HG02870 (cell line): ENCODE measurements around the gene DNAL1.
A peak's percentile ranks its signal among the peaks of the same experiment; 100 is the strongest.
"Not testable (repeated sequence)": the region's sequence is repeated elsewhere in the genome, so short reads cannot be mapped to it uniquely, and the experiment has no call there.

Source experiments
- ATAC-seq: cut with Tn5 transposase; IDR thresholded peaks from one replicate; pipeline ENCODE4 v1.9.1; 2021; ENCODE audit warnings: mild to moderate bottlenecking, moderate library complexity; ENCODE audit not compliant: unreplicated experiment

The DNAL1 gene

GRCh38 chr14:73637830-73638229 lies 7.0 kb upstream of the DNAL1 start:
- no peak for ATAC-seq

GRCh38 chr14:73640796-73641365 lies 3.9 kb upstream of the DNAL1 start:
- ATAC-seq: no peak

DNA sequence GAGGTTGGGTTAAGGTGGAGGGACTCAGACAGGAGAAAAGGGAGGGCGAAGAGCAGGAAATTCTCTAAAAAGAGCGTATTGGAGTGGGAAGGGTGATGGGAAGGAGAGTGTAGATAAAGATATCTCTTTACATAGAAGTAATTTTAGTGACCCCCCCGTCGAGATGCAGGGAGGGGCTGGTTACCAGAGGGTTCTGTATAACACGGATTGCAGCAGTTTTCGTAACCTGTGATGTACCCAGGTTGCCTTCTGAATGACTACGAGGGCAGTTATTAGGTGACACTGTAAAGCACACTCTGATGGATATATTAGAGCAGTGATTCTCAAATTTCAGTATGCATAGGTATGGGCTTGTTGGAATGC lies 443 bp downstream of the DNAL1 start:
- no peak for ATAC-seq

- ATAC-seq: no peak
Observed at GRCh38 chr14:73651005-73651404, 6.2 kb downstream of the DNAL1 start.

DNA sequence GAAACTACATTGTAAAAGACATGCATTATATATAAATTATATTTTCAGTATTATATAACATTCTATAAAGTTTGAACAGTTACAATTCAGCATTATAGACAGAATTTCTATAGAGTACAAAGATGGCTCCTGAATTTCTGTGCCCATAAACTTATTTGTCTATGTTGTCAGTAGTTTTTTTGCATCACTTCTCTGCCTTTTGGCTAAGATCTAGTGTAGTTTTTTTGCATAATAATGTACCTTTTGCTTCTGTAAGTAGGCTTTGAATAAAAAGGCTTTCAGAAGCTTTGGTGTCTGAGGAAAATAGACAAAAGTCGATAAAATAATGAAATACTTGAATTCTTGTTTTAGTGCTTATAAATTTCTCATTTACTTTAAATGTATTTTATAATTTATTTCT lies 11.1 kb downstream of the DNAL1 start:
- no peak for ATAC-seq

DNA sequence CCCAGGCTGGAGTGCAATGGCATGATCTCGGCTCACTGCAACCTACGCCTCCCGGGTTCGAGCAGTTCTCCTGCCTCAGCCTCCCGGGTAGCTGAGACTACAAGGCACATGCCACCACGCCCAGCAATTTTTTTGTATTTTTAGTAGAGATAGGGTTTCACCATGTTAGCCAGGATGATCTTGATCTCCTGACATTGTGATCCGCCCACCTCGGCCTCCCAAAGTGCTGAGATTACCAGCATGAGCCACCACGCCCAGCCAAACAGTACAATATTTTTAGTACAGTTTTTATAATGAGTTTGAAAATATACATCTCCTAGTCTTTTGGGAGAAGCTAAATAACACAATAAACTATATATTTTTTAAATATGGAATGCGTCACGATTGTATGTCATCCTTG lies 14.4 kb downstream of the DNAL1 start:
- ATAC-seq: not testable (repeated sequence)

DNA sequence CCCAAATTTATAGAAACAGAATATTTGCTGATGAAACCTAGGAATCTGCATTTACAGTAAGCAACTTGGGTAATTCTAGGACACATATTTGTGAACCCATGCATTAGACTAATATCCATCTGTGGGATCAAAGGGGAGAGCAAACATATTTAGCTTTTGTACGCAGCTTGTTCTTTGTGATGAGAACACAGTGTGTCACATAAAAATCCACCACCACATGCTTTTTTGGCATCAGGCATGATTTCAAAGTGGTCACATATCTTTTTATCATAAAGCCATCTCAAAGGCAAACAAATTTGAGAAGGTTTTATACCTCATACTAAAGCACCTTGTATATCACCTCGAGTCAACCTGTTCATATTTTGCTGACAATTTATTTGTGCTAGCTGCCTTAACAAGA lies 15.7 kb downstream of the DNAL1 start:
- ATAC-seq: no peak

GRCh38 chr14:73661872-73662271 lies 17.1 kb downstream of the DNAL1 start:
- ATAC-seq: no peak

- ATAC-seq: no peak
Observed at GRCh38 chr14:73662487-73662943, 17.7 kb downstream of the DNAL1 start.

GRCh38 chr14:73663548-73664212 lies 18.9 kb downstream of the DNAL1 start:
- ATAC-seq: no peak

DNA sequence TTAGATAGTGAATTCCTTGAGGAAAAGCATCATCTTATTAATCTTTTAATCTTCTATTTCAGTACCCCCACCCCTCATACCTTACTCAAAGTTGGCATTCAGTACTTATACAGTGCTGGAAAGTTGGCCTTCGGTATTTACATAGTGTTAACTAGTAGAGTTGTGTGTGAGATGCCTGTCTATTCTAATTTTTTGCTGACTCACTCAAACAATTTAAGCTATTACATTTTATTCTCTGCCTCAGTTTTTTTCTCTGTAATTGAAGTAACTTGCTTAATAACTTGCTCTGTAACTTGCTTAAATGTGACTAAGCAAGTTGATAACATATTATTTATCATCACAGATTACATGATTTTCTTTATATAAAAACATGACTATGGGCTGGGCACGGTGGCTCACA lies 20.3 kb downstream of the DNAL1 start:
- no peak for ATAC-seq

DNA sequence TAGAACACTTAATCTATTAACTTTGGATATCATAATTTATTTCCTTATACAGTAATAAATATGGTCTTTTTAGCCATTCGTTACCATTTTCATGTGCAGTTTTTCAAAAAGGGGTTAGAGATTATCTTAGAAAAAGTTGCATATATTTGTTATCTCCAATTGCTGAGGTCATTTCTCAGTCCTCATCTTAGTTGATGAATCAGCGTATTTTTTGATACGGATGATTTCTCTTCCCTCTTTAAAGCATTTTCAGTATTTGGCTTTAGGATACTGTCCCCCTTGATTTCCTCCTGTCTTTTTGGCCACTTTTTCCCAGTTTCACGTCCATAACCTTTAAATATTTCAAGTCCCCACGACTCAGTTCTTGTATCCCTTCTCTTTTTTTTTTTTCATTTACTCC lies 21.8 kb downstream of the DNAL1 start:
- ATAC-seq: no peak

DNA sequence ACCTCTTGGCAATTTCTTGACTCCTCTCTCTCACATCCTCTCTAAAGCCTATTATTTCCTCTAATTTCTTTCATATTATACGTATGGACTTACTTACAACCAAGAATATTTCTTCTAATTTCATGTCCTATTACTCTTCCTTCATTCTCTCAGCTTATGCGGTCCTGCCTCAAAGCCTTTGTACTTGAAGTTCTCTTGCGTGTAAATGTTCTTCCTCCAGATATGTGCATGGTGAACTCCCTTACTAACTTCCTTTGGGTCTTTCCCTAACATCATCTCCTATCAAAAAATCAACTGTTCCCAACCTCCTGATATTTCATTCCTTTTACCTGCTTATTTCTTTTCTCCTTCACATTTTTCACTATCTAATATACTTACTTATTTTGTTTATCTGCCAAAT lies 23.1 kb downstream of the DNAL1 start:
- ATAC-seq: no peak

GRCh38 chr14:73674986-73675385 lies 30.2 kb downstream of the DNAL1 start:
- ATAC-seq: no peak

GRCh38 chr14:73678698-73679097 lies 33.9 kb downstream of the DNAL1 start:
- no peak for ATAC-seq

GRCh38 chr14:73680821-73681220 lies 36.0 kb downstream of the DNAL1 start:
- ATAC-seq: no peak

GRCh38 chr14:73684627-73685026 lies 39.8 kb downstream of the DNAL1 start:
- ATAC-seq: no peak

GRCh38 chr14:73685328-73685727 lies 40.5 kb downstream of the DNAL1 start:
- ATAC-seq: no peak

DNA sequence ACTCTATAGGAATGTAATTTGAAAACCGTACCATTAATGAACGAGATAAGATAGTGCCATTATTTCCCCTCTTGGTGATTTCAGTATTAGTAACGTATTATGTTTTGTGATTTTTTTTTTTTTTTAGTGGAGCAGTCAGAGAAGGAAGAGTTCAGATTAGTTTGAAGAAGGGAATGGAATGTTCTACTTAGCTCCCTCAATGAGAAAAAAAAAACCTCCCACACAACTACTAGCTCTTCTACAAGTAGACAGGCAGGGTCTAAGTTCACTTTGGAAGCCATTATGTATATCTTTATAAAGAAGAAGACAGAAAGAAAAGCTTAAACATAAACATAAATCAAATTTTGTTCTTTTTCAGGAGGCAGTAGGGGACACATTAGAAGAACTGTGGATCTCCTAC lies 42.1 kb downstream of the DNAL1 start:
- no peak for ATAC-seq

GRCh38 chr14:73694083-73694482 lies 49.3 kb downstream of the DNAL1 start:
- no peak for ATAC-seq

- ATAC-seq: no peak
Observed at GRCh38 chr14:73695082-73695481, 50.3 kb downstream of the DNAL1 start.

DNA sequence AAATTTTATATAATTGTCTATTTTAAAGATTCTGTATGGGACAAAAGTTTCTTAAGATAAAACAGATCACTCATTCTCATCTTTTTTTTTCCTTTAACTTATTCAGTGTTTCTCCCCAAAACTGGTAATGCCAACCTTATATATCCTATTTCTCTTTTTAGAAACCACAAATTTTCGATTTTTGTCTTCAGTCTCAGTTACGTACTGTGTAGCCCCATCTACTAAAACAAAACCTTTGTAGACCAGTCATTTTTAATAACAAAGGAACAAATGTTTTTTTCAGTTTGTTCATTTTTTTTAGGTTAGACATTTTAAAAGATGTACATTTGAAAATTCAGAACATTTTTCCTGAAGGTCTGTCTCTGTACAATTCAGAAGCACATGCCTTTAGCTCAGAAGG lies 51.2 kb downstream of the DNAL1 start:
- ATAC-seq: peak; percentile 48
